D721Med (cell line): Measurements from ENCODE around the gene CCNDBP1.
A peak's percentile ranks its signal among the peaks of the same experiment; 100 is the strongest.
"Not testable (repeated sequence)": the region's sequence is repeated elsewhere in the genome, so short reads cannot be mapped to it uniquely, and the experiment has no call there.

Source experiments
- DNase-seq: peaks from one replicate; pipeline ENCODE4 v3.0.0; 2011; ENCODE audit warnings: low spot score; ENCODE audit not compliant: insufficient read length
- FAIRE-seq: peaks from 2 replicates; lab custom pipeline; 2011; peaks lifted over from hg19 to GRCh38; lab: Jason Lieb, UNC
- TF ChIP-seq, protein P1 (sequence below): IDR thresholded peaks from 2 replicates; pipeline ENCODE4 v1.5.1; 2012; ENCODE audit warnings: mild to moderate bottlenecking, control low read depth; ENCODE audit not compliant: insufficient read depth; ENCODE audit errors: missing control alignments

The CCNDBP1 gene

DNA sequence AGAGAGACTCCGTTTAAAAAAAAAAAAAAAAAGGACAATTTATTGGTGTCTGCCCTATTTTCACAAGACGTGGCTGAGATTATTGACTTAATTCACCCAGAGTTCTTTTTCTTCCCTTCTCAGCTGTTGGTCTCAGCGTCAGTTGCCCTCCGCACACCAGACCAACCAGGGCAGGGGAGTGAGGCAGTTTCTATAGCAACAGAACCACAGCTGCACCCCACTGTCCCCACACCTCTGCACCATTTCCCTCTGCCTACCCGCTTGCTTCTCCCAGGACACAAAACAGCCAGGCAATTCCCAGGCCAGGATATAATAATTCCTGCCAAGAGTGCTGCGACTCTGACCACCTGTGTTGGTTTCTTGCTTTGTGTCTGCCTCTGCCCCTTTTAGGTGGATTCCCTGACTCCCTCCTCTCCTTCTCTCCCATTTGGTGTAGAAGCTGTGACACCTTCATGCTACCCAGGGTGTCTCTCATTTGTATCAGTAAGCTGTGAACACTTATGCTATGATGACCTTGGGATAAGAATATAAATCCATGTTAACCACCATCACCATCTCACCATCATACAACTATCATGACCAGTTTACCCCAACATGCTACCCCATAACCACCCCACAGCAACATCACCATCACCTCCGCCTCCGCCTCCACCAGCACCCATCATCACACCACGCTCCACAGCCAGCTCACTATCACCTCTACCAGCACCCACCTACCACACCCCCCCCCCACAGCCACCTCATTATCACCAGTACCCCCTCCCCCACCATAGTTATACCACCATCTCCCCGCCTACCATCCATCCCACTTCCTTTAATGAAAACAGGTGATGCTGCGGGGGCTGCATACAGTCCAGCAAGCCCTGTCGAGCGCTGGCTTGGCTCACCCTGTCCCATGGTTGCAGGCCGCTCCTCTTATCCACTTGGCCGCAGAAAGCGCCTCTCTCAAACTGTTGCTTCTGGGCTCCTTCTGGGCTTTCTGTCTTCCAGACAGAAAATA lies 35.0 kb downstream of the CCNDBP1 start:
- no peak for FAIRE-seq
- DNase-seq = no peak
- TF ChIP-seq, protein P1, sequence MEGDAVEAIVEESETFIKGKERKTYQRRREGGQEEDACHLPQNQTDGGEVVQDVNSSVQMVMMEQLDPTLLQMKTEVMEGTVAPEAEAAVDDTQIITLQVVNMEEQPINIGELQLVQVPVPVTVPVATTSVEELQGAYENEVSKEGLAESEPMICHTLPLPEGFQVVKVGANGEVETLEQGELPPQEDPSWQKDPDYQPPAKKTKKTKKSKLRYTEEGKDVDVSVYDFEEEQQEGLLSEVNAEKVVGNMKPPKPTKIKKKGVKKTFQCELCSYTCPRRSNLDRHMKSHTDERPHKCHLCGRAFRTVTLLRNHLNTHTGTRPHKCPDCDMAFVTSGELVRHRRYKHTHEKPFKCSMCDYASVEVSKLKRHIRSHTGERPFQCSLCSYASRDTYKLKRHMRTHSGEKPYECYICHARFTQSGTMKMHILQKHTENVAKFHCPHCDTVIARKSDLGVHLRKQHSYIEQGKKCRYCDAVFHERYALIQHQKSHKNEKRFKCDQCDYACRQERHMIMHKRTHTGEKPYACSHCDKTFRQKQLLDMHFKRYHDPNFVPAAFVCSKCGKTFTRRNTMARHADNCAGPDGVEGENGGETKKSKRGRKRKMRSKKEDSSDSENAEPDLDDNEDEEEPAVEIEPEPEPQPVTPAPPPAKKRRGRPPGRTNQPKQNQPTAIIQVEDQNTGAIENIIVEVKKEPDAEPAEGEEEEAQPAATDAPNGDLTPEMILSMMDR = no peak

DNA sequence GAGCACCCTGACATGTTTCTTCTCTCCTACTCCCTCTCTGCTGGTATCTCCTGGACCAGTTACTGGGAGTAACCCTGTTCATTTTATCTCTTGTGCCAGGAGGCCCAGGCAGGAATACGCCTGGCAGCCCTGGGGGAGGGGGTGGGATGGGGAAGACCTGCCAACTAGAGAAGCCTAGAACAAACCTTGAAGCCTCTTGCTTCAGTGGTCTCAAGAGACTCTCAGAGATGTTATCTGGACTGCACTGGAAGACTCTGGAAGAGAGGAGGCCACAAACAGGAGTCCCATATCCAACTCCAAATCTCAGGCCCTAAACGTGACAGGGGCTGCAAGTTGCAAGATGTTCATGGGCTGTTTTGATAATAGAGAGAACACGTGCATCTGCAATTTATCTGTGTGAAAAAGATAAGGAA lies 35.8 kb downstream of the CCNDBP1 start, which contains the start of gene EPB42:
Gene EPB42 (minus strand): TSS at position 28 of the 413 bp plus-strand sequence. CDS start 193 bp downstream, outside the sequence.
- DNase-seq = no peak
- TF ChIP-seq, protein P1 = no peak
- FAIRE-seq = no peak

DNA sequence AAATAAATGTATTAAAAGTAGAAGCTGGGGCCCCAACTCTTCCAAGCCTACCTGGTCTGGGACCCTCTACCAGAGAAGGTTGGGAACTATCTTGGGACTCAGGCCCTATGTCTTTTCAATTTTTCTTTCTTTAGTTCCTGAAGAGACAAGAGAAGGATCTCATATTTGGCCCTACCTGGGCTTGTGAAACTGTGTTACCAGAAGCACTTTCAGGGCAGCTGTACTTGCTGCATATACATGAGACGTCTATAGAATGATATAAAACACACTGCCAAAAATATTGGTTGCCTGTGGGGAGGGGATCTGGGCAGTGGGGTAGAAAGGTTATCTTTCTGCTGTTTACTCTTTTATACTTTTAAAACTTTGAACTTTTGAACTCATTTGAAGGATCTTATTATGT lies 36.2 kb downstream of the CCNDBP1 start:
- no peak for FAIRE-seq
- no peak for DNase-seq
- TF ChIP-seq, protein P1 = no peak

DNA sequence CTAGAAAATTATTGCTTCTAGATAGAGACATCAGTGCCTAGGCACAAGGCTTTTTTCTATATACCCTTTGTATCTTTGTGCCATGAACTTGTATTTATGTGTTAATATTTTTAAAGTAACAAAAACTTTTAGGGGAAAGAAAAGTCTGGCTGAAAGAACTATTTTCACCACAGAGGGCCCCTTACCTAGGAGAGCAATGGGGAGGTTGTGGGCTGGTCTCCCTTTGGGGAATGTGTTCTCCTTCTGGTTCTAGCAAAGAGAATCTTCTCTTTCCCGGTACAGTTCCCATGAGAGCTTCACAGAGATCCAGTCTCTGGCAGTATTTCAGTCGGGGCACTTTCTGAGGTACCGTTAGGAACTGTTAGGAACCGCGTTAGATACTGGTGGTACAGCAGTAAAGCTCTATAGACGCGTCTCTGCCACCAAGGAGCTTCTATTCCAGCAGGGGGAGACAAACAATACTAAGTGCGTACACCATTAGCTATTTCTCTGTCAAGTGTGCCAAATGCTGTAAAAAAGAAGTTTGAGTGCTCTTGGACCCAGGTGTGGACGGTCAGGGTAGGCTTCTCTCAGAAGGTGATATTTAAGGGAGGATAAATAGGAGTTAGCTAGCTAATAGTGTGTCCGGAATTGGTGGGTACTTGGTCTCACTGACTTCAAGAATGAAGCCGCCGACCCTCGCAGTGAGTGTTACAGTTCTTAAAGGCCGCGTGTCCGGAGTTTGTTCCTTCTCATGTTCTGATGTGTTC lies 40.2 kb downstream of the CCNDBP1 start:
- FAIRE-seq = no peak
- DNase-seq = peak; percentile 38
- TF ChIP-seq, protein P1 = peak; percentile 65

DNA sequence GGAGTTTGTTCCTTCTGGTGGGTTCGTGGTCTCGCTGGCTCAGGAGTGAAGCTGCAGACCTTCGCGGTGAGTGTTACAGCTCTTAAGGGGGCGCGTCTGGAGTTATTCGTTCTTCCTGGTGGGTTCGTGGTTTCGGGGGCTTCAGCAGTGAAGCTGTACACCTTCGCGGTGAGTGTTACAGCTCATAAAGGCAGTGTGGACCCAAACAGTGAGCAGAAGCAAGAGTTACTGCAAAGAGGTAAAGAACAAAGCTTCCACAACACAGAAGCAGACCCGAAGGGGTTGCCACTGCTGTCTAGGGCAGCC lies 40.7 kb downstream of the CCNDBP1 start:
- DNase-seq, FAIRE-seq: not testable (repeated sequence)

DNA sequence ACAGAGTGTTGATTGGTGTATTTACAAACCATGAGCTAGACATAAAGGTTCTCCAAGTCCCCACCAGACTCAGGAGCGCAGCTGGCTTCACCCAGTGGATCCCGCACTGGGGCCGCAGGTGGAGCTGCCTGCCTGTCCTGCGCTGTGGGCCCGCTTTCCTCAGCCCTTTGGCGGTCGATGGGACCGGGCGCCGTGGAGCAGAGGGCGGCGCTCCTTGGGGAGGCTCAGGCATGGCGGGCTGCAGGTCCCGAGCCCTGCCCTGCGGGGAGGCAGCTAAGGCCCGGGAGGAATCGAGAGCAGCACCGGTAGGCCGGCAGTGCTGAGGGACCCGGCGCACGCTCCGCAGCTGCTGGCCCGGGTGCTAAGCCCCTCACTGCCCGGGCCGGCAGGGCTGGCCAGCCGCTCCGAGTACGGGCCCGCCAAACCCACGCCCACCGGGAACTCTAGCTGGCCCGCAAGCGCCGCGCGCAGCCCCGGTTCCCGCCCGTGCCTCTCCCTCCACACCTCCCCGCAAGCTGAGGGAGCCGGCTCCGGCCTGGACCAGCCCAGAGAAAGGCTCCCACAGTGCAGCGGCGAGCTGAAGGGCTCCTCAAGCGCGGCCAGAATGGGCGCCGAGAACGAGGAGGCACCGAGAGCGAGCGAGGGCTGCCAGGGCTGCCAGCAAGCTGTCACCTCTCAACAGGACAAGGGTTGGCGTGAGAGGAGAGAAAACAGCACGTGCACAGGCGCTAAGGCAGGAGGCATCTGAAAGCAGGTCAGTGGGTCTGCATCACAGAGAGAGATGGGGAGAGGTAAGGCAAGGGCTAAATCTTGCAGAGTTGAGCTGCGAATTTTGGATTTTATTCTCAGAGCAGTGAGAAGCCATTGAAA lies 41.5 kb downstream of the CCNDBP1 start:
- no peak for FAIRE-seq
- no peak for DNase-seq

More for the DNA sequence above, 41.5 kb downstream of the CCNDBP1 start:
- TF ChIP-seq, protein P1 = no peak
